Measurements from ENCODE around the gene KRT74. TPM values are rescaled to one million over a fixed set of nuclear protein-coding genes. Genes with fewer than 3 reads are reported as not detected.

The KRT74 gene
- total RNA-seq, 1 experiment from 2014 or later = not detected

GRCh38 chr12:52604859-52605258 is 31.2 kb upstream of the KRT74 start:
- no peaks in the 10 kb centered on the region for H3K27me3 ChIP-seq (replicated peaks; ENCODE audit: control insufficient read depth, insufficient read depth, low read length)
- no peaks in the 10 kb centered on the region for H3K4me1 ChIP-seq
- H3K4me3 ChIP-seq (ENCODE audit: low read depth, low read length) = no peak overlapping the region
- intact Hi-C loops (cut with micrococcal nuclease; ENCODE audit: unreplicated experiment) = no loop called here
- H3K9me3 ChIP-seq = no peaks in the 10 kb centered on the region
- TF ChIP-seq CTCF (IDR thresholded peaks at IDR 0.05; ENCODE audit: insufficient read depth in 1 of 2, low read depth in 1 of 2, low read length in 1 of 2, severe bottlenecking in 1 of 2, unreplicated experiment in 1 of 2) = no peak
- Mint-ChIP-seq H3K36me3 (ENCODE audit: insufficient read depth, unreplicated experiment) (peaks cover 6% of the 10 kb centered on the region), H3K9me3 (ENCODE audit: unreplicated experiment) (no peaks in the 10 kb centered on the region), H3K4me3 (ENCODE audit: unreplicated experiment) (no peak overlapping the region), H3K27me3 (ENCODE audit: insufficient read depth, unreplicated experiment) (peaks cover 16% of the 10 kb centered on the region), H3K27ac (ENCODE audit: unreplicated experiment) (no peak overlapping the region), H3K4me1 (ENCODE audit: low read depth, unreplicated experiment) (no peaks in the 10 kb centered on the region)
- ChIA-PET POLR2A (no interaction called here), CTCF (no interaction called here)
- no peak for DNase-seq
- no TSS peak for BruUV-seq (replicated peaks)
- no peaks in the 10 kb centered on the region for H3K36me3 ChIP-seq (ENCODE audit: control insufficient read depth, insufficient read depth, low read length)

GRCh38 chr12:52603314-52603713 is 29.7 kb upstream of the KRT74 start:
- BruUV-seq (replicated peaks) = no TSS peak
- Mint-ChIP-seq H3K4me1 (ENCODE audit: low read depth, unreplicated experiment) (no peaks in the 10 kb centered on the region), H3K4me3 (ENCODE audit: unreplicated experiment) (no peak overlapping the region), H3K27me3 (ENCODE audit: insufficient read depth, unreplicated experiment) (peaks cover 16% of the 10 kb centered on the region), H3K9me3 (ENCODE audit: unreplicated experiment) (no peaks in the 10 kb centered on the region), H3K27ac (ENCODE audit: unreplicated experiment) (no peak overlapping the region), H3K36me3 (ENCODE audit: insufficient read depth, unreplicated experiment) (peaks cover 6% of the 10 kb centered on the region)
- Histone ChIP-seq H3K27me3 (replicated peaks; ENCODE audit: control insufficient read depth, insufficient read depth, low read length) (no peaks in the 10 kb centered on the region), H3K36me3 (ENCODE audit: control insufficient read depth, insufficient read depth, low read length) (no peaks in the 10 kb centered on the region), H3K4me1 (no peaks in the 10 kb centered on the region), H3K4me3 (ENCODE audit: low read depth, low read length) (no peak overlapping the region), H3K9me3 (no peaks in the 10 kb centered on the region)
- intact Hi-C loops (cut with micrococcal nuclease; ENCODE audit: unreplicated experiment) = no loop called here
- POLR2A ChIA-PET = no interaction called here
- CTCF ChIA-PET = no interaction called here
- no peak for TF ChIP-seq CTCF (IDR thresholded peaks at IDR 0.05; ENCODE audit: insufficient read depth in 1 of 2, low read depth in 1 of 2, low read length in 1 of 2, severe bottlenecking in 1 of 2, unreplicated experiment in 1 of 2)
- DNase-seq = no peak

GRCh38 chr12:52602552-52602951 is 28.9 kb upstream of the KRT74 start:
- DNase-seq = no peak
- CTCF ChIA-PET = no interaction called here
- no peak for TF ChIP-seq CTCF (IDR thresholded peaks at IDR 0.05; ENCODE audit: insufficient read depth in 1 of 2, low read depth in 1 of 2, low read length in 1 of 2, severe bottlenecking in 1 of 2, unreplicated experiment in 1 of 2)

More at GRCh38 chr12:52602552-52602951, 28.9 kb upstream of the KRT74 start:
- H3K4me3 ChIP-seq (ENCODE audit: low read depth, low read length) = no peak overlapping the region
- no peaks in the 10 kb centered on the region for H3K9me3 ChIP-seq
- no TSS peak for BruUV-seq (replicated peaks)
- Mint-ChIP-seq H3K27me3 (ENCODE audit: insufficient read depth, unreplicated experiment) (peaks cover 11% of the 10 kb centered on the region), H3K4me1 (ENCODE audit: low read depth, unreplicated experiment) (no peaks in the 10 kb centered on the region), H3K36me3 (ENCODE audit: insufficient read depth, unreplicated experiment) (peaks cover 6% of the 10 kb centered on the region), H3K4me3 (ENCODE audit: unreplicated experiment) (no peak overlapping the region), H3K27ac (ENCODE audit: unreplicated experiment) (no peak overlapping the region), H3K9me3 (ENCODE audit: unreplicated experiment) (no peaks in the 10 kb centered on the region)
- H3K4me1 ChIP-seq = no peaks in the 10 kb centered on the region
- intact Hi-C loops (cut with micrococcal nuclease; ENCODE audit: unreplicated experiment) = no loop called here
- H3K27me3 ChIP-seq (replicated peaks; ENCODE audit: control insufficient read depth, insufficient read depth, low read length) = no peaks in the 10 kb centered on the region
- no peaks in the 10 kb centered on the region for H3K36me3 ChIP-seq (ENCODE audit: control insufficient read depth, insufficient read depth, low read length)
- POLR2A ChIA-PET = no interaction called here

Data from Caco-2 (cell line).